Caco-2 (cell line): Measurements from ENCODE around the gene CACNA1D. TPM values are rescaled to one million over a fixed set of nuclear protein-coding genes. Genes with fewer than 3 reads are reported as not detected.

ENCODE experiments used
- BruUV-seq: library from RNA; stranded (reverse); fragments of 400-500 nt; replicated peaks from 2 replicates; lab custom pipeline; 2021; lab: Mats Ljungman, UMichigan
- CTCF ChIA-PET: fragments of 300-600 bp; sonication (Branson Sonifier 250); formaldehyde crosslinking; loops from one replicate; lab custom pipeline; 2022; ENCODE audit warnings: antibody characterized with exemption; lab: Charles Lee
- POLR2A ChIA-PET: fragments of 300-600 bp; sonication (Branson Sonifier 250); formaldehyde crosslinking; loops from one replicate; lab custom pipeline; 2022; ENCODE audit warnings: antibody characterized with exemption; lab: Charles Lee
- DNase-seq, 2 experiments: peaks; one replicate each; pipeline versions ENCODE4 v3.0.0 to v3.0.0-alpha.2; 2020 to 2022
- H3K27me3 ChIP-seq: replicated peaks from 2 replicates; pipeline ENCODE4 v1.6.0; 2011; ENCODE audit warnings: low read length; ENCODE audit not compliant: control insufficient read depth, insufficient read depth
- H3K36me3 ChIP-seq: 2 replicates; pipeline ENCODE4 v1.5.1; 2011; ENCODE audit warnings: low read length; ENCODE audit not compliant: control insufficient read depth, insufficient read depth
- H3K4me1 ChIP-seq: fragments of 250-450 bp; sonication (Bioruptor Pico); 2 replicates; pipeline ENCODE4 v1.5.1; 2020; ENCODE audit warnings: mild to moderate bottlenecking
- H3K4me3 ChIP-seq: 2 replicates; pipeline ENCODE4 v1.5.1; 2011; ENCODE audit warnings: low read depth, mild to moderate bottlenecking, control low read depth, low read length
- H3K9me3 ChIP-seq: fragments of 250-450 bp; sonication (Bioruptor Pico); 2 replicates; pipeline ENCODE4 v1.5.1; 2020; ENCODE audit warnings: mild to moderate bottlenecking, moderate library complexity
- H3K27ac Mint-ChIP-seq: one replicate; pipeline ENCODE4 v1.8.0; 2022; ENCODE audit warnings: mixed read lengths; ENCODE audit not compliant: unreplicated experiment
- H3K27me3 Mint-ChIP-seq: one replicate; pipeline ENCODE4 v1.8.0; 2022; ENCODE audit warnings: mixed read lengths; ENCODE audit not compliant: insufficient read depth, unreplicated experiment
- H3K36me3 Mint-ChIP-seq: one replicate; pipeline ENCODE4 v1.8.0; 2022; ENCODE audit warnings: mild to moderate bottlenecking, mixed read lengths; ENCODE audit not compliant: insufficient read depth, unreplicated experiment
- H3K4me1 Mint-ChIP-seq: one replicate; pipeline ENCODE4 v1.8.0; 2022; ENCODE audit warnings: low read depth, mixed read lengths; ENCODE audit not compliant: unreplicated experiment
- H3K4me3 Mint-ChIP-seq: one replicate; pipeline ENCODE4 v1.8.0; 2022; ENCODE audit warnings: mild to moderate bottlenecking, moderate library complexity, mixed read lengths; ENCODE audit not compliant: unreplicated experiment
- H3K9me3 Mint-ChIP-seq: one replicate; pipeline ENCODE4 v1.8.0; 2022; ENCODE audit warnings: mixed read lengths; ENCODE audit not compliant: unreplicated experiment
- intact Hi-C: fragments of 100-400 bp; cut with micrococcal nuclease; formaldehyde crosslinking; loops from one replicate; pipeline ENCODE4 v1.10.0; 2022; ENCODE audit not compliant: unreplicated experiment
- total RNA-seq: library from RNA; stranded (reverse); gene quantifications from 2 replicates; pipeline ENCODE4 v1.2.3, GENCODE V29; 2022
- TF ChIP-seq, protein P1 (sequence below), 2 experiments: fragments of 200-600 bp in 1 of 2; IDR thresholded peaks; 1 replicate in 1 of 2; 2 replicates in 1 of 2; pipeline versions ENCODE4 v1.5.1 to v1.8.0; 2011 to 2022; ENCODE audit warnings: antibody characterized with exemption in 1 of 2, control low read depth in 1 of 2, inconsistent platforms in 1 of 2, low read depth in 1 of 2, low read length in 1 of 2, mild to moderate bottlenecking in 1 of 2, moderate library complexity in 1 of 2; ENCODE audit not compliant: insufficient read depth in 1 of 2, severe bottlenecking in 1 of 2, unreplicated experiment in 1 of 2

Gene CACNA1D
- total RNA-seq, 1 experiment from 2014 or later = 13.3 TPM

DNA sequence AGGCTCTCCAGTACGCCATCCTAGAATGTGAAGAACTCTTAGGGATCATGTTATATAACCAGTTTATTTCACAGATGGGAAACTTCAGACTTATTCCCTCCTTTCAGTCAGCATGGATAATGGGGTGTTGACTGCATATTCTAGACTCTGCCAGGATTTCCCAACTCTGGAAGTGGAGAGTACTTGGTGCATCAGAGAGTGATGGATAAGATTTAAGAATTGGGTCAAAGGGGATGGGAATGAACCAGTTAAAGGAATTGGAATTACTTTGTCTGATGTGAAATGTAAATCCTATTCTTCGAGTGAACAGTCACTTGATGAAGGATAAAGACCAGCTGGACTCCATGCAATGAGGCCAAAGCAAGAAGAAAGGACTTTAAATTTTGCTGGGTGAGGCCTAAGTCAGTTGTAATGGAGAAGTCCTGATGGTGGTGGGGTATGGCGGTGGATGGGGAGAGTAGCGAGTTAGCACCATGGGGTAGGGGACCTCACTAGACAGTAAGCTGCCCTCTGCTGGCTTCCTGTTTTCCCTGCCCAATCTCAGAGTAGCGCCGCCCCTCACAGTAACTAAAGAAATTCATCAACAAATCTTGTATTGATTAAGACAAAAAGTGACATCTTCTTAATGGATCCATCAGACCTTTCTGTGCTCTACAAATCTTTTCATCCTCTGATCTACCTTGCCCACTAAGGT, 7.3 kb upstream of the CACNA1D start:
- H3K4me1 ChIP-seq = peaks cover 23% of the 10 kb centered on the region
- Mint-ChIP-seq H3K9me3 (no peaks in the 10 kb centered on the region), H3K4me1 (peaks cover 13% of the 10 kb centered on the region), H3K27ac (no peak overlapping the region), H3K36me3 (no peaks in the 10 kb centered on the region), H3K4me3 (no peak overlapping the region), H3K27me3 (no peaks in the 10 kb centered on the region)
- BruUV-seq = no TSS peak
- no peak overlapping the region for H3K4me3 ChIP-seq
- intact Hi-C loops = no loop called here
- ChIA-PET POLR2A (interaction anchor here (0.5 to 0.7 kb wide), 2 partner anchors 9 to 951 kb away, joined by 3 to 5 read pairs; partner anchors contain the start of gene UQCC5), CTCF (no interaction called here)
- no peak for DNase-seq
- H3K36me3 ChIP-seq = no peaks in the 10 kb centered on the region; the same call in 1 of the 2 replicates
- no peaks in the 10 kb centered on the region for H3K27me3 ChIP-seq
- H3K9me3 ChIP-seq = no peaks in the 10 kb centered on the region
- TF ChIP-seq, protein P1, sequence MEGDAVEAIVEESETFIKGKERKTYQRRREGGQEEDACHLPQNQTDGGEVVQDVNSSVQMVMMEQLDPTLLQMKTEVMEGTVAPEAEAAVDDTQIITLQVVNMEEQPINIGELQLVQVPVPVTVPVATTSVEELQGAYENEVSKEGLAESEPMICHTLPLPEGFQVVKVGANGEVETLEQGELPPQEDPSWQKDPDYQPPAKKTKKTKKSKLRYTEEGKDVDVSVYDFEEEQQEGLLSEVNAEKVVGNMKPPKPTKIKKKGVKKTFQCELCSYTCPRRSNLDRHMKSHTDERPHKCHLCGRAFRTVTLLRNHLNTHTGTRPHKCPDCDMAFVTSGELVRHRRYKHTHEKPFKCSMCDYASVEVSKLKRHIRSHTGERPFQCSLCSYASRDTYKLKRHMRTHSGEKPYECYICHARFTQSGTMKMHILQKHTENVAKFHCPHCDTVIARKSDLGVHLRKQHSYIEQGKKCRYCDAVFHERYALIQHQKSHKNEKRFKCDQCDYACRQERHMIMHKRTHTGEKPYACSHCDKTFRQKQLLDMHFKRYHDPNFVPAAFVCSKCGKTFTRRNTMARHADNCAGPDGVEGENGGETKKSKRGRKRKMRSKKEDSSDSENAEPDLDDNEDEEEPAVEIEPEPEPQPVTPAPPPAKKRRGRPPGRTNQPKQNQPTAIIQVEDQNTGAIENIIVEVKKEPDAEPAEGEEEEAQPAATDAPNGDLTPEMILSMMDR (IDR thresholded peaks at IDR 0.05; ENCODE audit: insufficient read depth in 1 of 2, low read depth in 1 of 2, low read length in 1 of 2, severe bottlenecking in 1 of 2, unreplicated experiment in 1 of 2) = no peak

DNA sequence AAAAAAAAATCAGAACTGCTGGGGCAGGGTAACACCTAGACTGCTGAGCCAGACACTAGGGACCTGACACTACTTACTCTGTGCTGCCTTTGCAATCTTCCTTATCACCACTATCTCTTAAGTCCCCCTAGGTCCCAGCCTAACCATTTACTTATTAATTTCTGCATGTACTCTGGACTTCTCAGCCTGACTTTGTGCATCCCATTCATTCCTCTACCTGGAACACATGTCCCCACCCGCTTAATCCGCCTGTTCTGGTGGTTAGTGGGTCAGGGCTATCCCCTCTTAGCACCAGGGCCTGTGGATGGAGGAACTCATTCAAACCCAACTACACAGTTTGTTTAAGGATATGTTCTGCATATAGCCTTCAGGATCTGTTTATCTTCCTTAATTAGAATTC, 5.0 kb upstream of the CACNA1D start:
- Histone ChIP-seq H3K27me3 (no peaks in the 10 kb centered on the region), H3K36me3 (no peaks in the 10 kb centered on the region; the same call in 1 of the 2 replicates), H3K4me1 (peaks cover 23% of the 10 kb centered on the region), H3K4me3 (no peak overlapping the region), H3K9me3 (no peaks in the 10 kb centered on the region)
- Mint-ChIP-seq H3K4me1 (peaks cover 13% of the 10 kb centered on the region), H3K27ac (no peak overlapping the region), H3K36me3 (no peaks in the 10 kb centered on the region), H3K9me3 (no peaks in the 10 kb centered on the region), H3K4me3 (peak overlapping the region; percentile 5), H3K27me3 (no peaks in the 10 kb centered on the region)
- ChIA-PET POLR2A (no interaction called here), CTCF (no interaction called here)
- BruUV-seq = no TSS peak
- intact Hi-C loops = loop anchor here (1.0 kb wide), 1 partner anchor 11 kb away; no protein-coding TSS in a partner anchor
- DNase-seq = peak; percentile 35 to 70
- TF ChIP-seq, protein P1 (IDR thresholded peaks at IDR 0.05; ENCODE audit: insufficient read depth in 1 of 2, low read depth in 1 of 2, low read length in 1 of 2, severe bottlenecking in 1 of 2, unreplicated experiment in 1 of 2) = no peak

DNA sequence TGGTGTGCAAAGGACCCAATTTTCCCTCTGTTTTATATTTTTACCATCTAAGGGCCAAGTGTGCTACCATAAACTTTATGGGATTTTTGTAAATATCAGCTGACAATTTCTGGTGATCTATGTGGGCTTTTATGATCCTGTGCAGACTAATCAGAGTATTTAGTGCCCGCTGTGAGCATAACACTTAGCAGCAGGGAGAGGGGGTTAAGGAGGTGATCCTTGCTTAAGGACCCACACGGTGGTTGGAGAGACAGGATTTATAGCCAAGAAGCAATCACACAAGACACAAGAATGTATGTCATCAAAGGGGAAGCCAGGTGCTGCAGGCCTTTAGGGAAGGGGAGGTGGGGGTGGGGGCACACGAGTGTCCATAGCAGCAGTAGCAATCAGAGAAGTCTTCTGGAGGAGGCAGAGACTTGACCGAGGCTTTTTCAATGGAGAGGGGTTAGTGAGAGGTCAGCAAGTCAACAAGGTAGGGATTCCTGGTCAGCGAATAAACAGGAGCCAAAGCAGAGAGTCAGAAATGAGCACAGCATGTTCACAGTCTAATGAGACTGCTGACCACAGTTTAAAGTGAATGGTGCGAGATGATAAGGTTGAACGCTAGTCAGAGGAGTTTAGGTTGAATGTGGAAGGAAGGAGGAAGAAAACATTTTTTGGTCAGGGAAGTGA, 4.5 kb upstream of the CACNA1D start:
- Mint-ChIP-seq H3K27ac (no peak overlapping the region), H3K9me3 (no peaks in the 10 kb centered on the region), H3K27me3 (no peaks in the 10 kb centered on the region), H3K4me1 (peaks cover 13% of the 10 kb centered on the region), H3K4me3 (no peak overlapping the region), H3K36me3 (no peaks in the 10 kb centered on the region)
- intact Hi-C loops = loop anchor here (1.0 kb wide), 1 partner anchor 12 kb away; no protein-coding TSS in a partner anchor
- H3K36me3 ChIP-seq = no peaks in the 10 kb centered on the region
- peak in 1 of 2 experiments; percentile 68 for DNase-seq
- no peaks in the 10 kb centered on the region for H3K9me3 ChIP-seq
- POLR2A ChIA-PET = no interaction called here
- CTCF ChIA-PET = no interaction called here
- H3K4me1 ChIP-seq = peaks cover 23% of the 10 kb centered on the region
- no TSS peak for BruUV-seq
- H3K4me3 ChIP-seq = no peak overlapping the region
- TF ChIP-seq, protein P1 (IDR thresholded peaks at IDR 0.05; ENCODE audit: insufficient read depth in 1 of 2, low read depth in 1 of 2, low read length in 1 of 2, severe bottlenecking in 1 of 2, unreplicated experiment in 1 of 2) = no peak
- no peaks in the 10 kb centered on the region for H3K27me3 ChIP-seq
